Umbilical cord (tissue), 2 donors: Measurements from ENCODE around the gene DAPK2. TPM values are rescaled to one million over a fixed set of nuclear protein-coding genes. Genes with fewer than 3 reads are reported as not detected.

Experiments
- DNase-seq: peaks from one replicate; pipeline ENCODE4 v3.0.0-alpha.2; 2015; ENCODE audit warnings: low spot score
- total RNA-seq: library from RNA; depleted of rRNA; stranded (reverse); fragments of >200 nt; gene quantifications from one replicate; pipeline ENCODE4 v1.2.3, GENCODE V29; 2014; ENCODE audit warnings: low replicate concordance; ENCODE audit not compliant: insufficient read depth

DAPK2 gene
- total RNA-seq, 1 donor from 2014 or later: 2.2 TPM

DNA sequence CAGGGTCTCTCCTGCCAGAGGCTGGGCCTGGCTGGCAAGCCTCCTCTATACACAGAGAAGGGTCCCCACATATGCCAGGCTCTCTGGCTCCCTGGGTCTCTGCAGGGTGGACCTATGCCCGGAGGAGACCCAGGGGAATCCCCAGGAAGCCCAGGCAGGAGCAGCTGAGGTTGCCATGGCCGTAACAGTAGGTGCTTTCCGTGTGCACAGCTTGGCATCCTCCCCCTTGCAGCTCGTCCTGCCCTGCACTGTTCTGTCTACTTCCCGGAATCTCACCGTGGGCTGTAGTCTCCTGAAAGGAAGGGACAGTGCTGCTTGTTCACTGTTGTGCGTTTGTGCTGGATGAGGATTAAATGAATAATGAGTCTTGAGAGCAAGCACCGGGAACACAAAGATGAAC lies 47.8 kb downstream of the DAPK2 start:
- no peak for DNase-seq

DNA sequence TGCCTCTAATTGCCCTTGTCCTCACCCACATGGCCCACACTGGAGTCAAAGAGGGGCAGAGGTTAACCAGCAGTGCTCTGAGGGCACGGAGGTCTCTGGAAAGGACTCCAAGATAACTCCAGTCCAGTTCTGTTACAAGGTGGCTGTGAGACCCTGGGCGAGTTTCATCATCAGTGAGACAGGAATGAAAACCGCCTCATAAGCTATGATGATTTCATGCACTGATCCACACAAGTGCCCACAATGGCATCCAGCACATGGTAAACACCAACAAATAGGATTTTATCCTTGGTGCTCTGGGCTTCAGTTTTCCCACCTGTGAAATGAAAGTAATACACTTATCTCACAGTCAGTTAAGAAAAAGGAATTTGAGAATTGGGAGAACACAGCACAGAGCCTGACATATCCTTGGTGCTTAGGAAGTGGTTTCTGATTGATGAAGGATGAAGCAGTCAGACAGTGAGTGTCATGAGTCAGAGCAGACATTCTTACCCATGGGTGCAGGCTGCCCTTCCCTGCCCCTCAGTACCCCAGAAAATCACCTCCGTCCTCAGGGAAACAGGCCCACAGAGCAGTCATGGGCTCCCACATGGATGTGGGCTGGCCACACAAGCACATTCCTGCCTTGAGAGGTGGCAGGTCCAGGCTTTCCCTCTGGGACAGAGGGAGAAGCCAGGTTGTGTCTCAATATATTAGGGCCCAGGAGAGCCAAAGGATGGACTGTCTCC lies 48.4 kb downstream of the DAPK2 start:
- DNase-seq: no peak

DNA sequence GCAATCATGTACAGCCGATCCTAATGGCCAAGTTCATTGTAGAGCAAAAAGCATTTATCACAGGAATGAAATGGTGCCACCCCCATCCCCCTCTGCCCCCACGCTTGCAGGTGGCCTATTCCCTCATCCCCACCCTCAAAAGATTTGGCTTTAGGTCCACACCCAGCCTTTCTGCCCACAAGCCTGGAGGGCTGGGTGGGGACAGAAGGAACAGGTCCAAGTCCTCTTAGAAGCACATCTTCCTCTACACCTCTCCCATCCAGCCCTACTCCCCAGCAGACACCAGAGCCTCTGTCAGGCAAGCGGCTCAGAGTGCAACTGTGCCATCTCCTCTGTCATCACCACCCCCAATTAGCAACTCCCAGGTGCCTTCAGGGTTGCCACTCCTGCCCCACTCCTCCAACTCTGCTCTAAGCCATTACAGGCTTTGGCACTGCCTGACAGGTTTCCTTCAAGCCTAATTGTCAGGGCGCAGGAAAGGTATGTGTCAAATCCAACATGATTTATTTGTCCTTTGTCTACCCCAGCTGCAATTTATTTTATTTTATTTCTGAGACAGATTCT lies 49.4 kb downstream of the DAPK2 start:
- no peak for DNase-seq

DNA sequence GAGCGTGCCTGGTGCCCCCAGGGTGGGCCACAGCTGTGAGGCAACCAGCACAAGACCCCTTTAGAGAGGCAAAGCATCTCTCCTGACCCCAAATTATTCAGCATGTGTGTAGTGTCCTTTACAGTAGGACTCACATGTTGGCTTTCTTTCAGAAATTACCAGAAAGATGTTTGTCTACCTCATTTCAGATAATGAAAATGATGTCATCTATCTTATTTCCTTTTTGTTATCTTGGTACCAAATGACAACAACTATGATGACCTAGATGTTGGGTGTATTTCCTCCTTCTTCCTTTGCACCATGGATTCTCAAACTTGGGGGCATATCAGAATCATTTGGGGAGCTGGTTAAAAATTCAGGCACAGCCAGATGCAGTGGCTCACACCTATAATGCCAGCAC lies 50.5 kb downstream of the DAPK2 start:
- no peak for DNase-seq

DNA sequence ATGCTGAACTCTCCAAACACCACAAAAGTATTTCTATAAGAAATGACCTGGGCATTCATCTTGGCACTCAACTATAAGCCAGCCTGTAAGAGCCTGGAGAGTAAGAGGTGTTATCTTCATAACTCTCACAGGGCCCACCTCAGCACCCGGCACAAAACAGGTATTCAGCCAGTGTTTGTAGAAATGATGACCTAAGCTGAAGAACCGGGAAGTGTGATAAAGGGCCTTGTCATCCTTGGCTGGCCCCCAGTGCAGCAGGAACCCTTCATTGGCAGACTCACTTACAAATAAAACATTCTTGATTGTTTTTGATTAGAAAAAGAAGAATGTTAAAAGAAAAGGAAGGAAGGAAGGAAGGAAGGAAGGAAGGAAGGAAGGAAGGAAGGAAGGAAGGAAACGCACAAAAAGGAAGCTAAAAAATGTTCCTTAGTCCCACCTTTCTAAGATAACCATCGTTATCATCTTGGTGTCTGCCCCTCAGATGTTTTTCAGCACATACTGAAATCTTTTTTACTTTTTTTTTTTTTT lies 52.1 kb downstream of the DAPK2 start:
- no peak for DNase-seq

DNA sequence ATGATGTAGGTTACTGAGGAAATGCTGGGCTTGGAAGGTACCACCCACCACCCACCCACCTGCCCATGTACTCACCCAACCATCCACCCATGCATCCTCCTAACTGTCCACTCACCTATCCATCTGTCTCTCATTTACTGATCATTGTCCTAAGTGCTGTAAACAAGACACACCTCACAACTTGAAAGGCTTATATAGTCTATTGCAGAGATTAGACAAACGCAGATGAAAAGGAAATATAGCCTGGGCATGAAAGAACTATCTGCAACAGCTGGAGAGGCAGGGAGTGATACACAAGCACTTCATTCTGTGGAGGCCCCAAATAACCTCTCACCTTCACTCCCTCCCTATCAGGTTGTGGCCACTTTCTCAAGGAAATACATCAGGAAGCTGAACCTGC lies 54.0 kb downstream of the DAPK2 start:
- no peak for DNase-seq

DNA sequence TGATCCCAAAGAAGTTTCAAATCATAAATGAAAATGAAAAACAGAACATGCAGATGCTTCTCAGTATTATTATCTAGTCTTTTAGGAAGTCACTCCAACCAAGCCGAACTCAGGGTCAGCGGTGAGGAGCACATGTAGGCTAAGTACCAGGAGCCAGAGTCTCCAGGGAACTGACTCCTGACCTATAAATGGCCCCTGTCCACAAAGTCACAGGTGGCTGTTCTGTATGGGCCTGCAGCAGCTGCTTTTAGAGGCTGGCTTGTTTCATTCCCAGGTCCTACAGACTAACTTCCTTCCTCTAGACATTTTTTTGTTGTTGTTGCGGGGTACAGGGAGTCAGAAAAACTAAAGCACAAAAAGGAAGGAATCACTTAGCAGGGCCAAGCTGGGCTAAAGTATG lies 54.6 kb downstream of the DAPK2 start:
- DNase-seq: no peak

DNA sequence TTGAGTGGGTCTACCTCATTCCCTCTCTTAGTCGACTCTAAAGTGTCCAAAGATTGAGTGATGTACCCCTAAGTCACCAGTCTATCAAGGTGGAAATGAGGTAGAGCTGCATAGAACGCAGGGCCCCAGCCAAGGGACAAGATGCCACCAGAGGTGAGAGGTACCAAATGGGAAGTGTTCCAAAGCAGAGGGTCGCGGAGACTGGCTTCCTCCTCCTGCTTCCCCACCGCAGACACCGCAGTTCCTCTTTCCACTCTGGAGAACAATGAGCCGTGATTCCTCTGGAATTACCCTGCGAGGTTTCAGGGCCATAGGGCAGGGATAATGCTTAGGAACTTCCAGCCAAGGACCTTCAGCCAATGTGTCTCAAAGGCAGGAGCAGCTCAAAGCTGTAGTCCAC lies 55.8 kb downstream of the DAPK2 start:
- DNase-seq: no peak

DNA sequence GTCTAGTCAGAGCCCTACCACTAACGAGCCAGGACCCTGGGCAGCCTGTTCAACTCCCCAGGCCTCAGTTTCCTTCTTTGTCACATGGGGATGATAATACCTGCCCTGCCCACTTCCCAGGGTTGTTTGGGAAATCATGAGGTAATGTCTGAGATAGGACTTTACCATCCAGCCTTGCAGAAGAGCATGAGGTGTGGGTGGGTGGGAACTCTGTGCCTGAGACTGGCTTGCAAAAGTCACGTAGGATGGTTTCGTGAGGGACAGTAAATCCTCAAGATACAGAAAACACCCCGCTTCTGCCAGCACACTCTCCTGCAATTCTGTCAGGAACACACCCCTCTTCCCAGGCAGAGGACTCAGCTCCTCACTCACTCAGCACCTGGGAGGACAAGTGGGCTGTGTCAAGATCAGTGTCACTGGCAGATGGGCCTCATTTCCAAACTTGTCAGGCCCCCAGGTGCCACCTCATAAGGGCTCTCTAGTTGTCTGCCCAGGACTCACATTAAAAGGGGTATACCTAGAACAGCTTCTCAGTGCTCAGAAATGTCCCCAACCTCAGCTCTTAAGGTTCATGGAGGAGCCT lies 58.4 kb downstream of the DAPK2 start:
- DNase-seq: peak; percentile 47

DNA sequence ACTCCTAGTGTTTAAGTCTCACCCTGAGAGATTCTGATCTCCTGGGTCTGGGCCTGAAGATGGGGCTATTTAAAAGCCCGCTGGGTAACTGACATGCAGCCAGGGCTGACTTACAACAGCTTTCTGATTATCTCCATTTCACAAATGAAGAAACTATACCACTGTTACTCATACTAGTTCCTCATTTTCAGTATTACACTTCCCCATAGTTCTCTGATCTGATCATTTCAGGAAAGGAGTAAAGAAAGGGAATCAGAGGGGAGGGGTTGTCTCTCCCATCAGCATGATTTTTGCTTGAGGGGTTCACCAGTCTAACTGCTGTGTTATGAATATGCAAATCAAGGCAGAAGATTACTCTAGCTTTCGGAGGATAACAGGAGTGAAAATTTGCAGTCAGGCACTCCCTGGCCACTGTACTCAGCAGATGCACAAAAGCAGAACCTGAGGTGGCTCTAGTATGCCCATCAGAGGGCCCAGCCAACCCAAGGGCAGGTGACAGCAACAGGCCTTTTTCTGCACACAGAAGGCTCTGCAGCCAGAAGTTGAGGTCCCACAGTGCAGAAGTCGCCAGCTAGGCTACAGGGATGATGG lies 59.4 kb downstream of the DAPK2 start:
- DNase-seq: no peak

DNA sequence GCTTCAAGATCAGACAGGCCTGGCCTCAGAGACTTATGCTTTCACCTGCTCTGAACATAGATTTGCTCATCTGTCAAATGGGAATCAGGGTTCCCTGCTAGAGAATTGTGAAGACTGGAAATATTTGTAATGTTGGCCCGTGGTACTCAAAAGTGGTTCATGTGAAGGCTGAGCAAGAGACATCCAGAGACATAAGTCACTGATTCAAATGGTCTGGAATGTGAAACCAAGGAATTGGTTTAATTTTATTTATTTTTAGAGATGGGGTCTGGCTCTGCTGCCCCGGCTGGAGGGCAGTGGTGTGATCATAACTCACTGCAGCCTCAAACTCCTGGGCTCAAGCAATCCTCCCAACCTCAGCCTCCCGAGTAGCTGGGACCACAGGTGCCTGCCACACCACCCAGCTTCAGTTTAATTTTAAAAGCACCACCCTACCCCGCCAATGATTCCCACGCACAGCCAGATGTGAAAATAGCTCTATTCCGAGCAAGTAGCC lies 60.1 kb downstream of the DAPK2 start:
- DNase-seq: no peak

DNA sequence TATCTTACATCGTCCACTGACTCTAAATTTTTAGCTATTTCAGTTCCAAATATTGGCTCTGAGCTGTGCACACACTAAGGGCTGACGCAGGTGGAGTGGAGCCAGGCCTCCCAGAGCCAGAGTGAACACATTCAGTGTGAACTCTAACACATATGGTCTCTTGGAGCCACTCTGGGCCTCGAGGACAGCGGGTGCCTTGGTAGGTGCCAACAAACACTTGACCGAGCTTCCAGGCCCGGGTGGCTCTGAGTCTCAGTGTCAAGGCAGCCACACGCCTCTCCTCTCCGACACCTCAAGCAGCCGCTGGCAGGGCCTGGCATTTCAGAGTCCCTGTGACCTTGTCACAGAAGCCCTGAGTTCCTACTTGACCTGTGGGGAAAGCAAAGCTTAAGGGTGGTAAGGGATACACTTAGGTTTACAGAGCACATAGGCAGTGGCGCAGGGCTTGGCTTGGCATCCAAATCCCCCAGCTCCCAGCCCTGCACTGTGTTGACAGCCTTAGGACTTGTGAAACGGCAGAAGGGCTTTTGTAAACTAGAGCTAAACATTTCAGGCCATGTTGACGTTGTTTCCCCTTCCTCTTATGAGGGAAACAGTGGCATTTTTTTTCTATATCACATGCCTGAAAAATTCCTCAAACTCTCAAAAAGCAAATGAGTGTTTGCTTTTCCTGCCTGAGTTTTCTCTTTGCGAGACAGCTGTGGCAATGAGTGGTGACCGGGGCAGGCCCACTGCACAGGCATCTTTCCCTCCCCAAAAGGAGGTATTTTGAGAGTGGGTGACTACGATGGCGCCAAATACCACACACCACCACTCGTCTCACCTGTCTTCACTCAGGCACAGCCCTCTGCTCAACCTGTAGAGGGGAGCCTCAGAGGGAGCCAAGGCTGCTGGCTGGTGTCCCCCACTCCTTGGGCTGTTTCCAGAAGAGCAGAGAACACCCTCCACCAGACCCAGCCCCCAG lies 60.8 kb downstream of the DAPK2 start:
- DNase-seq: no peak

DNA sequence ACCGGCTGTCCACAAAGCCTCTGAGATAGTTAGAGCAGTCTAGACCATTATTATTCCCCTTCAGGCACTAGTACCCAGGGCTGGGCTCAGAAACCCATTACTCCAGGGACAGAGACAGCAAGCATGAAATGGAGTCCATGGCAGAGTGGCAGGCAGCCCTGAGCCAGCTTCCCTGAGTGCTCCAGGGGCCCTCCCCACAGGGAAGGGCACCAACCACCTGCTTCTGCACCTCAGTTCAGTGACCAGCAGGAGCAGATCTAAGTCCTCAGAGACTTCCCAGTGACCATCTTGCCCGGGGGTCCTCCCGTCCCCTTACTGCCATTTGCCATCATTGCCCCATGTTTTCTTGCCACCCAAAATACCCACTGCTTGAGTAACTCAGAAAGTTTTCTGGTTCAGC lies 62.0 kb downstream of the DAPK2 start:
- DNase-seq: no peak

DNA sequence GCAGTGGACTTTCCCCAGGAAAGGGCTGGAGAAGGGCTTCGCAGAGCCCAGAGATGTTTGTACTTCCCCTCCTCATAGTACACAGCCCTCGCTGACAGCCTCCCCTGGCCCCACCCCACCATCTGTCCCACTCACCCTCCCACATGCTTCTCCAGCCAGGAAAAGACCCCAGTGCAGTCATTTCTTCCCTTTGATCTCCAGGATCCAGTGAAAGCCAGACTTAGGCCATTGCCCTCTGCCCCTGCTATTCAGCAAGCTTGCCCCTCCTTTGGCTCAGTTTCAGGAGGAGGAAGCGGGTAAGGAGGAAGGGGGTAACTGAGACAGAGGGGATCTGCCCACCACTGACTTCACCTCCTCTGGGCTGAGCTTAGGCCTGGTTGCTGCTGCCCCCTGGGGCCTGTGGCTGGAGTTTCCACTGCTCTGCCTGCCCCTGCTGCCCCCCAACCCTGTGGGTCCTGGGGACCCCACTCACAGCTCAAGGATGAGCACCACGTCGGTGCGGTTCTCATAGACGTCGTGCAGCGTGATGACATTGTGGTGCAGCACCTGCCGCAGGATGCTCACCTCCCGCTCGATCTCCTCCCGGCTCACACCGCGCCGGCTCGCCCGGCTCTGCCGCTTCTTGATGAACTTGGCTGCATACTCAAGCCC lies 63.1 kb downstream of the DAPK2 start:
- no peak for DNase-seq

DNA sequence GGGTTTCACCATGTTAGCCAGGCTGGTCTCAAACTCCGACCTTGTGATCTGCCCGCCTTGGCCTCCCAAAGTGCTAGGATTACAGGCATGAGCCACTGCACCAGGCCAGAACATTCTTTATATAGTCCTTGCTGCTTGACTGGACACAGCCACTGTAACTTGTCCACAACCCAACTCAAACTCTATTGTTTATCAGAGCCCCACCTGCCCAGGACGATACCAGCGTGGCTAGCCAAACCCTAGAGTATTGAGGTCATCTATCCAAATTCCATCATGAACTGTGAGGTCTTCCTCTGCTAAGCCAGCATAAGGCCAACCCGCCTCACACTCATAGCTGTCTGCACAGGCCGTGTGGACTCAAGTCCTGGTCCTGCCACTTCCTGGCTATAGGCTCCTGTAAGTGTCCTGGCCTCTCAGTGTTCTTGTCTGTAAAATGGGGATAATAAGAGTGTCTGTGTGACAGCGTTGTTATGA lies 63.9 kb downstream of the DAPK2 start:
- DNase-seq: no peak

DNA sequence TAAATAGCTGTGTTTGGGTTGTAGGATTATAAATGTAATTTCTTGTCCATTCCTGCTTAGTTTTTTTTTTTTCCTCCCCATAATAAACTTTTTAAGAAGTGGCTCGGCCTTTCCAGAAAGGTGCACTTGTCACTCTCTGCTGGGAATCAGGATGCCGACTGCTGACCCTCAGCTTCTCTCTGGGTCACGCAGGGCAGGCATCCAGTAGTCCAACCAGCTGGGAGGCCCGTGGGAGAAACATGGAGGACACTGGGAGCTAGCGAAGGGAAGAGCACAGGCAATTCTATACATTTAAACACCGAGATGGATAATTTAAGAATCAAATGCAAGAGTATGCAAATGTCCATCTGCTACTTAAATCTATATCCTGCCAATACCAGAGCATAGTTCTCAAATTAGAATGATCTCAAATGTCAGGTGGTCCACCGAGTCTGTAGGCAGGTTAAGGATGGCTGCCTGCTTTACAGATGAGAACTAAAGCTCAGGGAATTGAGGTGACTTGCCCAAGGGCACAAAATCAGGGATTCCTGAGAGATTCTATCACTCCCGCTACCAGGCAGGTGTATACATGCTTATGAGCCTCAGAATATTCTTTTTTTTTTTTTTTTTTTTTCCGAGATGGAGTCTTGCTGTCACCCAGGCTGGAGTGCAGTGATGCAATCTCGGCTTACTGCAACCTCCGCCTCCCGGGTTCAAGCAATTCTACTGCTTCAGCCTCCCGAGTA lies 64.5 kb downstream of the DAPK2 start:
- peak; percentile 45 for DNase-seq

DNA sequence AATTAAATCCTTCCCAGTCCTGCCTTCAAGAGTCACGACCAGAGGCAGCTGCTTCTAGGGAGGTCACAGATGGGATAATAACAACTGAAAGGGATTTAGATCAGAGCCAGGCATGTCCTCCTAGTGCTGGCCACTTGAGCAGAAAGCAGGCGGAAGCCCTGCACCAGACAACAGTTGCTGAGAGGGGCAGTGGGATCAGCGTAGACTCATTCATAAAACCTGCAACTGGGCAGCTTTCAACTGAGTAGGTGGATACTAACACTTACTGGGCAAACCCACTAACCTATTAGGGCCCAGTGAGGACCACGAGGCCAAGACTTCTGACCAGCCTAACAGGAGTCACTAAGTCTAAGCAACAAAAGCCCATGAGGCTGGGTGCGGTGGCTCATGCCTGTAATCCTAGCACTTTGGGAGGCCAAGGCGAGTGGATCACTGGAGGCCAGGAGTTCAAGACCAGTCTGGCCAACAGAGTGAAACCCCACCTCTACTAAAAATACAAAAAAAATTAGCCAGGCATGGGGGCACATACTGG lies 67.0 kb downstream of the DAPK2 start:
- no peak for DNase-seq

DNA sequence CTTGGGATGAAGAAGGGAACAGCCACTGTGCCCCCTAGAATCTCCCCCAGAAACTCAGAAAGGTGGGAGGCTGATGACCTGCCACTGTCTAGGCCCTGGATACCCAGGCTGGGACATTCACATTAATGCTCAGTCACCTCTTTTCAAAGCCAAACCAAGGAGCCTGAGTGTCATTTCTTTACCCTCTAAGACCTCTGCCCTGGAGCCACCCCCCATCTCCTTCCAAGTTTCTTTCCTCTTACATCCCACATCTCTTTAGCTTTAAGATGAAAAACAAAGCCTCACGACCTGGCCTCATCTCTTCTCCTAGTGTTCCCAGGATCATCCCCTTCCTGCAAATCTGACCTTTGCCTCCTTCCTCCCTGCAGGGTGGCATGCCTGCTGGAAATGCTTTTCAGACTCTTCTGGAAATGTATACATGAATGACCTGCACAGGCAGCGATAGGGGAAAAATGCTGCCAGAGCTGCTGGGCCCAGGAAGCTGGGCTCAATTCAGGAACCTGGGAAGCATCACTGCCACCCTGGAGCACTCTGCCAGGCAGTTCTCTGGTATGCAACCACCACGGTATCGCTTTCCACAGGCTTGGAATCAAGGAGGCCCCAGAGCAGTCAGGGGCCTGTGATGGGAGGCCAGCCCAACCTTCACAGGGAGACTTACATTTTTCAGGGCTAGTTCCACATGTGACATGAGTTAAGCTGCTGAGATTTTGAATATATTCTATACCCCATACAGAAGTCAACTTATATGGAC lies 67.6 kb downstream of the DAPK2 start:
- peak; percentile 67 for DNase-seq

DNA sequence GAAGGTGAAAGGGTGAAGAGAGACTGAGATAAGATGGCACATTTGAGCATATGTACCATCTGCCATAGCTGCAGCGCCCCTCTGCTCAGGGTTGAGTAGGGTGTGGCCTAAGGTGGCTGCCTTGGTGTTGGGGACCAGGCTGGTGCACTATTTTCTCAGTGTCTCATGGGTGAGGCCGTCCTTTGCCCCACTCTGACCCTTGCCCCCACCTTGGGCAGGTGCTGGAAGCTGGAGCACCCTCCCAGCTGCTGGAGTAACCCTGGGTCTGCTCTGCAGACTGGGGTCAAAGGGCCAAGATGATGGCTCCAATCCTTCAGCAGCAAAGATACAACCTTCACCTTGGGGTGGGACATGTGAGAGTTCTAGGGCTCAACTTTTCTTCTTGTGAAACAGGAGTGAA lies 69.2 kb downstream of the DAPK2 start:
- no peak for DNase-seq
